HEK293 (cell line): ENCODE measurements around the gene MCM7.
A peak's percentile ranks its signal among the peaks of the same experiment; 100 is the strongest.

Experiments
- EGR2 ChIP-seq: fragments of 450-650 bp; formaldehyde crosslinking; IDR thresholded peaks from 2 replicates; pipeline ENCODE4 v1.5.1; 2016; ENCODE audit warnings: low read depth, missing biosample characterization, missing genetic modification characterization
- IKZF3 ChIP-seq: fragments of 450-650 bp; IDR thresholded peaks from 2 replicates; pipeline ENCODE4 v1.5.0; 2018; ENCODE audit warnings: missing biosample characterization, mild to moderate bottlenecking, missing genetic modification characterization, moderate library complexity
- KLF16 ChIP-seq: fragments of 450-650 bp; formaldehyde crosslinking; IDR thresholded peaks from 2 replicates; pipeline ENCODE4 v1.5.1; 2017; ENCODE audit warnings: missing biosample characterization, missing genetic modification characterization
- KLF7 ChIP-seq: fragments of 450-650 bp; formaldehyde crosslinking; IDR thresholded peaks from 2 replicates; pipeline ENCODE4 v1.5.1; 2016; ENCODE audit warnings: missing biosample characterization, missing genetic modification characterization, borderline replicate concordance
- OVOL3 ChIP-seq: fragments of 450-650 bp; formaldehyde crosslinking; IDR thresholded peaks from 2 replicates; pipeline ENCODE4 v1.5.1; 2016; ENCODE audit warnings: missing biosample characterization, missing genetic modification characterization
- TRIM28 ChIP-seq: IDR thresholded peaks from 2 replicates; pipeline ENCODE4 v1.6.1; 2011; ENCODE audit warnings: low read length, control low read depth, borderline replicate concordance
- ZBTB10 ChIP-seq: fragments of 450-650 bp; formaldehyde crosslinking; IDR thresholded peaks from 2 replicates; pipeline ENCODE4 v1.5.1; 2016; ENCODE audit warnings: missing biosample characterization, missing genetic modification characterization
- ZBTB11 ChIP-seq: fragments of 450-650 bp; formaldehyde crosslinking; conservative IDR thresholded peaks from 2 replicates; pipeline ENCODE4 v1.5.1; 2016; ENCODE audit warnings: low read depth, missing biosample characterization, missing genetic modification characterization
- ZBTB20 ChIP-seq: fragments of 450-650 bp; formaldehyde crosslinking; IDR thresholded peaks from 2 replicates; pipeline ENCODE4 v1.5.1; 2016; ENCODE audit warnings: missing biosample characterization, missing genetic modification characterization
- ZBTB49 ChIP-seq: fragments of 450-650 bp; formaldehyde crosslinking; IDR thresholded peaks from 2 replicates; pipeline ENCODE4 v1.5.1; 2016; ENCODE audit warnings: missing biosample characterization, missing genetic modification characterization, low read depth
- ZBTB7A ChIP-seq: fragments of 450-650 bp; formaldehyde crosslinking; IDR thresholded peaks from 2 replicates; pipeline ENCODE4 v1.5.1; 2016; ENCODE audit warnings: low read depth, missing biosample characterization, missing genetic modification characterization
- ZNF133 ChIP-seq: fragments of 450-650 bp; formaldehyde crosslinking; IDR thresholded peaks from 2 replicates; pipeline ENCODE4 v1.5.1; 2016; ENCODE audit warnings: missing biosample characterization, missing genetic modification characterization
- ZNF174 ChIP-seq: fragments of 450-650 bp; formaldehyde crosslinking; IDR thresholded peaks from 2 replicates; pipeline ENCODE4 v1.5.0; 2017; ENCODE audit warnings: missing biosample characterization, mild to moderate bottlenecking, missing genetic modification characterization
- ZNF26 ChIP-seq: fragments of 450-650 bp; formaldehyde crosslinking; IDR thresholded peaks from 2 replicates; pipeline ENCODE4 v1.5.1; 2016; ENCODE audit warnings: missing biosample characterization, missing genetic modification characterization
- ZNF324 ChIP-seq: fragments of 450-650 bp; formaldehyde crosslinking; IDR thresholded peaks from 2 replicates; pipeline ENCODE4 v1.5.1; 2016; ENCODE audit warnings: missing biosample characterization, missing genetic modification characterization
- ZNF335 ChIP-seq: fragments of 450-650 bp; formaldehyde crosslinking; conservative IDR thresholded peaks from 2 replicates; pipeline ENCODE4 v1.5.1; 2016; ENCODE audit warnings: missing biosample characterization, missing genetic modification characterization
- ZNF585B ChIP-seq: fragments of 450-650 bp; formaldehyde crosslinking; IDR thresholded peaks from 2 replicates; pipeline ENCODE4 v1.5.1; 2016; ENCODE audit warnings: missing biosample characterization, missing genetic modification characterization
- ZNF596 ChIP-seq: fragments of 450-650 bp; IDR thresholded peaks from 2 replicates; pipeline ENCODE4 v1.5.0; 2018; ENCODE audit warnings: missing biosample characterization, mild to moderate bottlenecking, missing genetic modification characterization, moderate library complexity
- ZNF623 ChIP-seq: fragments of 450-650 bp; formaldehyde crosslinking; IDR thresholded peaks from 2 replicates; pipeline ENCODE4 v1.5.1; 2016; ENCODE audit warnings: missing biosample characterization, missing genetic modification characterization
- ZNF639 ChIP-seq: fragments of 450-650 bp; formaldehyde crosslinking; IDR thresholded peaks from 2 replicates; pipeline ENCODE4 v1.5.1; 2016; ENCODE audit warnings: missing biosample characterization, missing genetic modification characterization
- ZNF747 ChIP-seq: fragments of 450-650 bp; formaldehyde crosslinking; IDR thresholded peaks from 2 replicates; pipeline ENCODE4 v1.5.1; 2016; ENCODE audit warnings: missing biosample characterization, missing genetic modification characterization
- ZNF791 ChIP-seq: fragments of 450-650 bp; formaldehyde crosslinking; IDR thresholded peaks from 2 replicates; pipeline ENCODE4 v1.5.1; 2016; ENCODE audit warnings: missing biosample characterization, missing genetic modification characterization
- ZNF792 ChIP-seq: fragments of 450-650 bp; formaldehyde crosslinking; IDR thresholded peaks from 2 replicates; pipeline ENCODE4 v1.5.1; 2016; ENCODE audit warnings: missing biosample characterization, missing genetic modification characterization
- ZSCAN16 ChIP-seq: fragments of 450-650 bp; formaldehyde crosslinking; IDR thresholded peaks from 2 replicates; pipeline ENCODE4 v1.5.1; 2016; ENCODE audit warnings: missing biosample characterization, missing genetic modification characterization
- ZSCAN18 ChIP-seq: fragments of 450-650 bp; formaldehyde crosslinking; IDR thresholded peaks from 2 replicates; pipeline ENCODE4 v1.5.1; 2016; ENCODE audit warnings: missing biosample characterization, missing genetic modification characterization

MCM7 gene

GRCh38 chr7:100081535-100082102, 19.6 kb downstream of the MCM7 start, which contains the start of gene ZNF3 (continued):
- peak; percentile 98 for TF ChIP-seq ZBTB11 (tag by site-specific recombination)
- no peak for TF ChIP-seq ZNF174 (tag by site-specific recombination)
- no peak for TF ChIP-seq ZNF335 (tag by site-specific recombination)
- TF ChIP-seq ZNF639 (tag by site-specific recombination), result peak; percentile 93; the same call in 1 of the 2 replicates
- no peak for TF ChIP-seq OVOL3 (tag by site-specific recombination)
- TF ChIP-seq ZNF585B (tag by site-specific recombination), result no peak
- TF ChIP-seq ZNF792 (tag by site-specific recombination), result no peak
- TF ChIP-seq ZSCAN18 (tag by site-specific recombination), result 0 out of 2 replicates have a peak, but pooled peaks have one; percentile 34
- TF ChIP-seq ZNF26, result no peak
- TF ChIP-seq EGR2 (tag by site-specific recombination), result peak; percentile 94
- peak; percentile 89 for TF ChIP-seq ZBTB7A (tag by site-specific recombination)
- peak; percentile 95 for TF ChIP-seq ZNF324
- peak; percentile 29; the same call in 1 of the 2 replicates for TF ChIP-seq ZBTB20 (tag by site-specific recombination)
- TF ChIP-seq ZNF596 (tag by site-specific recombination), result no peak
- peak; percentile 99 for TF ChIP-seq ZBTB10 (tag by site-specific recombination)
- no peak for TF ChIP-seq ZBTB49
- TF ChIP-seq IKZF3, result peak; percentile 59
- peak; percentile 90 for TF ChIP-seq KLF16 (tag by site-specific recombination)
- no peak for TF ChIP-seq ZNF791 (tag by site-specific recombination)
- no peak for TF ChIP-seq ZSCAN16 (tag by site-specific recombination)
- no peak for TF ChIP-seq ZNF133 (tag by site-specific recombination)
- TF ChIP-seq TRIM28, result no peak
- no peak for TF ChIP-seq KLF7 (tag by site-specific recombination)
- TF ChIP-seq ZNF747 (tag by site-specific recombination), result no peak
- TF ChIP-seq ZNF623 (tag by site-specific recombination), result no peak; the same call in 1 of the 2 replicates
